ENCODE measurements around the gene VPS26C.
A peak's percentile ranks its signal among the peaks of the same experiment; 100 is the strongest.
"Not testable (repeated sequence)": the region's sequence is repeated elsewhere in the genome, so short reads cannot be mapped to it uniquely, and the experiment has no call there.

Gene VPS26C

DNA sequence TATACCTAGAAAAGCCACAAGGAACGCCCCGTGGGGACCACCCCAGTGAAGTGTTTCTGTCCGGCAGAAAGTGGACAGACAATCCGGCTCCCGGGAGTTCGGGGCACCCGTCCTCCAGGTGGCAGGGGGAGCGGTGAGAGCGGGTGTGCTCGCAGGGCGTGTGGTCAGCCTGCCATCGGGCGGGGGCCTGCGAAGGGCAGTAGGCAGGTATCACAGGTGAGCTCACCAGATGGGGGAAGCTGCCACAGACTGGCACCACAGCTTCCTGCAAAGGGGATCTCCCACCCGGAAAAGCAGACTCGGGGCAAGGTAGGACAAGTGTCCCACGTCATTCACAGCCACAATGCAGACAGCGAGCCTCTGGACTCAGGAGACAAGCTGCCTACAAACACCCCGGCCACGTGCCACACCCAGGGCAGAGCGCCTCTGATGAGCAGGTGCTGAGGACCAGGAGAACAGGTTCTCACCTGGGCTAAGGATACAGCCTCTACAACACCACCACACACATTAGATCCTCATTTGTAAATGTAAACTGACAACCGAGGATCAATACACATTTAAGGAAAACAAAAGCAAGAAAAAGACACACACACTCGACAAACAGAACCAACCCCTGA, 36.4 kb downstream of the VPS26C start:
- no peak for DNase-seq (ENCODE audit: low read depth in 2 of 2)

DNA sequence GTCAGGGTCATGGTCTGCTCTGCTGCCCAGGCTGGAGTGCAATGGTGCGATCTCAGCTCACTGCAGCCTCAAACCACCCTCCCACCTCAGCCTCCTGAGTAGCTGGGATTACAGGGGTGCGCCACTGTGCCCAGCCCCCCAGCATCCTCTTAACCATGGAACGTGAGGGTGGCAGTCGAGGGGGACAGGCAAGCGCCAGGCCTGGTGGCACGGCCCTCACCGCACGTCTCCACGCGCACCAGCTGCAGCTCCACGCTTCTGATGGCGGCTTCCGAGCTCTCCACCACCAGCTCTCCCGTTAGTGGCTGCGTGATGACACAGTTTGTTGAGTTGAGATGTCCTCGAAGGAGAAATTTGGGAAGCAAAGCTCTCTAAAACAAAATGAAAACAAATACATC, 39.1 kb downstream of the VPS26C start:
- no peak for DNase-seq (ENCODE audit: low read depth in 2 of 2)

DNA sequence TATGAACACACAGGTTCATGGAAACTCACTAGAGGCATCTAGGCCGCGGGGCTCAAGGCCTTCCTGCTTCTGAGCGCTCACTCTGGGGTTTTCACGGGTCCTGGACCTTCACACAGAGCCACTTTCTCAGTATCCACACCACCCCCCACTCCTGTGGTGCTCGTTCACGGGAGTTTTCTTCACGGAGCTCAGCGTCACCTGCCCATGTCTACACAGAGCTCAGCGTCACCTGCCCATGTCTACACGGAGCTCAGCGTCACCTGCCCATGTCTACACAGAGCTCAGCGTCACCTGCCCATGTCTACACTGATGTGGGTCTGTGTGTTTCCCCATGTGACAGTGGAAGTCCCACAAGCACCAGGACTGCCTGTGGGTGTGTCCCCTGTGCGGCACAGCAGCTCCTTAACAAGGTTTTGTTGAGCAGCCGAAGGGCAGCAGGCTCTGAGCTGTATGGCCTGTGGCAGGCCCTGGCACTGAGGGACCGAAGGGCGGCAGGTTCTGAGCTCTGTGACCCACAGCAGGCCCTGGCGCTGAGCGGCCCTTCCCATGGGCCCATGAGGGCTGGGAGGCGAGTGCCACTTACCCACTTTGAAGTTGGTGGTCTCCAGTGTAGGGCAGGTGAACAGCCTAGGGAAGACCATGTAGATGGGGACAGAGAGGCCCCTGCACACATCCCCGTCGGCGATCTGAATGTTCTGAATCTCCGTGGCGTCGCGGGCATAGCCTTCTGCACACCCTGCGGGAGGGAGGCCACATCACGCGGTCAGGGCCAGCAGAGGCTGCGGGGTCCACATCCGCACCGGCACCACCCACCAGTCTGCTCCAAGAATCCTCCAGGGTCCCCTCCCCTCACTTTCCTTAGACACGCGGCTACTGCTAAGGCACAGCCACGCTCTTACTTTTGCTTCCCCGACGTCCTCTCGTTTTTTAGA, 39.8 kb downstream of the VPS26C start:
- DNase-seq (ENCODE audit: low read depth in 2 of 2) = no peak

DNA sequence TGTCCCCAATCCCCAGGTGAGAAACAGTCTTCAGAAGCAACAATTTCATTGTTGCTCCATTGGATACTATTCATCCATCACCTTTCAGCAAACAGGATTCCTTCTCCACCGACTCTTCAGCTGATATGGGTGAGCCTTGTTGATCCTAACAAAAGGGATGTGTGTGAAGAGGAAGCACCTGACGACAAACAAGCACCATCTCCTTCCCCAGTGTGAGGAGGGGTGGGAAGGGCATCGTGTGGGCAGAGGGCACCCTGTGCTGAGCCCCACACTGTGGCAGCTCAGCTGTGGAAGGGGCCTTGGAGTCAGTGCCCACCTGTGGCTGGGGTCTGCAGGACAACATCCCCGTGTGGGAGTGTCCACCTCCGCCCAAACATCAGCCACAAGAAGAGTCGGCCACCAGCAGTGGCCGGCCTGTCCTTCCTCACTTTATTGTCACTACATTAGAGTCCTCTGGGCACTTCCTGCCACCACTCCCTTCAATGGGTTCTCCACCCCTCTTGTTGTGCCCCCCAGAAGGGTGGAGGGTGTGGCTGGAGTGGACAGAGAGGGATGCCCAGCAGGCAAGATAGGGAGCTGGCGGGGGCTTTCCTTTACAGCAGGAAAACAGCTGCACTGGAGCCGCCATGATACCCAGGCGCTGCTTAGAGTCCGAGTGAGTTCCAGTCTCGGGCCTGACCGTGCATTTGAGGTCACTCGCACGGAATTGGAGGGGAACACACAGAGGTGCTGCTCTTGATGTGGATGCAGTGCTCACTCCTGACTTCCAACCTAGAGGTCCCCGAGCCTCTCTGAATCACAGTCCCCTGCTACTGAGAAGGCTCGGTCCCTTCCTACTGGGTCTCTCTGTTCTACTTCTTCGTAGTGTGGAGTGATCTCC, 40.9 kb downstream of the VPS26C start:
- DNase-seq (ENCODE audit: low read depth in 2 of 2) = no peak

DNA sequence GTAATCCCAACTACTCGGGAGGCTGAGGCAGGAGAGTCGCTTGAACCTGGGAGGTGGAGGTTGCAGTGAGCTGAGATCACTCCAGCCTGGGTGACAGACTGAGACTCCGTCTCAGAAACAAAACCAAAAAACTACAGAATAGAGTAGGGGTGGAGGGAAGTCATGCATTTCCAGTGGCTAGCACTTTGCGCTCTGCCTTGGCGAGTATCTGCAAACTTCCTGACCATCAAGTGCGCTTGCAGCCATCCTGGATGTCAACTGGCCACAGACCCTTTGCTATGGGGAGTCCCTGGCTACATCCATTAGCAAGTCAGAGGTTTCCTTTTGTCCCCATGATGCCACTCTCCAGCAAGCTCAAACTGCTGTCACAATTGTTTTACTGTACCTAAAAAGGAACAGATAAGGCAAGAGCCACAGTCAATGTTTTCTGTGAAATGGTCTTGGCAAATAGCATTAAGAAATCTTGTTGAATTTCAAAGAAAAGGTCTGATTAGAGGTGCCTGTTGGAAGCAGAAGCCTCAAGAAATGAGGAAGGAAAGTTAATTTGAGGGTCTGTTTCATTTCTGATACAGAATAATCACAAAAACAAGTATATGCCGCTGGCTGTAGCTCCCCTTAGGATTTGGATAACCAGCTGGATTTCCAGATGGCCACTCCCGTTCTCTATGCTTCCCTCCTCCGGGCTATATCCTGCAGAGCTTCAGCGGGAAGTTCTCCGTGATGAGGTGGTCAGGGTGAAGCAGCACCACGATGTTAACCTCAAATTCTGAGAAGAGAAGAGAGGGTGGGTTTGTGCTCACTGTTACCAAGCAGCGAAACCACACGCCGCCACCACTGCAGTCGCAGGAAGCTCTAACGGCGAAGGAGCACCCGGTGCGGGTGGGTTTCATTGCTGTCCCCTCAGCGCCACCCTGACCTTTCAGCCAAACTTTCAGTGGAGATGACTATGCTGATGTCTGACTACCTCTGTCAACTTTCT, 42.0 kb downstream of the VPS26C start:
- DNase-seq (ENCODE audit: low read depth in 2 of 2) = peak; percentile 72 to 74

DNA sequence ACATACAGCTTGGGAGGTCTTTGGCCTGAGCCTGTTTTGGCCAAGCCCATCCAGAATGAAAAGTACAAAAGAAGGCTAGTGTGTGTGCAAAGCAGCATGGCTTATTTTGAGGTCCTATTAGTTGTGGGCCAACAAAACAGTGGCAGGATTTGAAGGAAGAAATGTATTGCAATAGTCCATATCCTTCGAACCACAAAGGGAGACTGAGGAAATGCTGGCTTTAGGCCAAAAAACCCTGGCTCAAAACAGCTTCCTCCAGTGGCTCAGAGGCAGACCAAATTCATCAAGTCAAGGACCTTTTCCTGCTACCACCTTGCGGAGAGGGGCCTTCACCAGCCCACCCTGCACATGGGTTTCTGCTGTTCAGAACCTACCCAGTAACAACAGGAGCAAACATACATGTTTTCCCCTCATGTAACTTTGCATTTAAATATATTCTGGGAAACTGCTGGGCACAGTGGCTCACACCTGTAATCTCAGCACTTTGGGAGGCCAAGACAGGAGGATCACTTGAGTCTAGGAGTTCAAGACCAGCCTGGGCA, 43.3 kb downstream of the VPS26C start:
- DNase-seq (ENCODE audit: low read depth in 2 of 2) = no peak

DNA sequence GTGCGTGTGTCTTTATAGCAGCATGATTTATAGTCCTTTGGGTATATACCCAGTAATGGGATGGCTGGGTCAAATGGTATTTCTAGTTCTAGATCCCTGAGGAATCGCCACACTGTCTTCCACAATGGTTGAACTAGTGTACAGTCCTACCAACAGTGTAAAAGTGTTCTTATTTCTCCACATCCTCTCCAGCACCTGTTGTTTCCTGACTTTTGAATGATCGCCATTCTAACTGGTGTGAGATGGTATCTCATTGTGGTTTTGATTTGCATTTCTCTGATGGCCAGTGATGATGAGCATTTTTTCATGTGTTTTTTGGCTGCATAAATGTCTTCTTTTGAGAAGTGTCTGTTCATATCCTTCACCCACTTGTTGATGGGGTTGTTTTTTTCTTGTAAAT, 44.9 kb downstream of the VPS26C start:
- not testable (repeated sequence) for DNase-seq (ENCODE audit: low read depth in 2 of 2)

DNA sequence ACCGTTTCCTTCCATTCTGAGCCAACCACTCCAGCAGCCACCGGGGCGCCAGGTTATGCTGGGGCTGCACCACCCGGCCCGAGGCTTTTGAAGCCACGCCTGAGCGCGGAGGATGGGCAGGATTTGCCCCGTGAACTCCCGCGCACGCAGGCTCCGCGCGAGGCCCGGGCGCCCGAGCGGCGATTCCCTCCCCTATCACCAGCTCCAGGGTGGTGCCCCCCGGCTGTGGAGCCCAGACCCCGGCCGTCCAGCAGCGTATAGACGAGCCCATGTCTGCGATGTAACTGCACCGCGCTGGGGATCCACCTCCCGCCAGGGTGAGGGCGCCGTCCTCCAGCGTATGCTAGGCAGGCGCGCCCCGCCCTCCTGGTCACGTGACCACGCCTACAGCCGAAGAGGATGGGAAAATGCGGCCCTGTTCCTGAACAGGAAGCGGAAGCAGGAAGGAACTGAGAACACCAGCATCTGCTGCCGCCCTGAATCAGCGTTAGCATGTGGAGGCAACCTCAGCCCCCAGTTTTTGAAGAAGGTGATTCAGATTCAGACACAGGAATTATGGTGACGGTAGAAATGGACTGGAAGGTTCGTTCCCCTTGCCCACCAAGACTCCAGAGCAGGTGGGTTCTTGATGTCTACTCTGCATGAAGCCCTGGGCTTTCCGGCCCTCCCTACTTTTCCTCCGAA, 46.0 kb downstream of the VPS26C start:
- DNase-seq (ENCODE audit: low read depth in 2 of 2) = peak; percentile 94 to 95

DNA sequence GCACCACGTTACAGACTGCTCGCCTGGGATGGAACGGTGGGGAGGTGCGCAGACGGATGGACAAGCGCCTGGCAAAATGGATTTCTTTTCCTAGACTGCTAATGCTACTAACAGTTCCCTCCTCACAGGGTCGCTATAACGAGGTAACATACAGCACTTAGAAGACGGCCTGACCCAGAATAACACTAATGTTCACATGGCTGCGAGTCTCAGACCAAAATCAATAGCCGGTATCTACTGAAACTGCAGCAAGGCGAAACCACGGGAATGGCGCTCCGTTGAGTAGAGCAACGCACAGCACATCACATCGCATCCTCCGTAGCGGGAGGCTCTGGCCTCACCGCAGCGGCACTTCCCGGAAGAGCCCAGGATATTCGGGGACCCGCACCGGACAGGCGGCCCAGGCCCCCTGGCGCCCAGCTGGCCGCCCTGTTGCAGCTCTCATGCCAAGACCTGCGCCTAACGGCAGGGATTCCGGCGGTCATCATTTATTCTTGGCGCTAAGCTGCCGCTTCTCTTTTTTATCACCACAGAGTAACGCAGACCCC, 46.6 kb downstream of the VPS26C start:
- DNase-seq (ENCODE audit: low read depth in 2 of 2) = peak in 1 of 2 donors; percentile 16

DNA sequence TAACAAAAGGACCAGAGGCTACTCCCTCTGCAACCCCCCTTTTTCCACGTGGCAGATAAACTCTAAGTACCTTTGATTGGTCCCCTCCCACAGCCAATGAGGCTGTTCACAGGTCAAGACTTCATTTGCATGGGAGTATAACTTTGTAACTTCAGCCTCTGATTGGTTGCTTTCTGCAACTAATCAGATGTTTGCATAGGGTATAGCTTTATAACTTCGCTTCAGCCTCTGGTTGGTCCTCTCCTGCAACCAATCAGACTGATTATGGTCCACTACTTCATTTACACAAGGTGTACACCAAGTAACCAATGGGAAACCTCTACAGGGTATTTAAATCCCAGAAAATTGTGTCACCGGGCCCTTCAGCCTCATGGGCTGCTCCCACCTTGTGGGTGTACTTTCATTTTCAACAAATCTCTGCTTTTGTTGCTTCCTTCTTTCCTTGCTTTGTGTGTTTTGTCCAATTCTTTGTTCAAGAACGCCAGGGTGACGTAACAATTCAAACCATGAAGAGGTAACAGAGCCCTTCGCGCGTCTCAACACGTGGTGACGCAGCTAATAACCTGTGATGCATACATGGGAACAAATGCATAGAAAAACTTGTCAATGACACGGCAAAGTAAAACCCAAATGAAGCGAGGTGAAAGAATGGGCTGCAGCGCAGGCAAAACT, 47.2 kb downstream of the VPS26C start:
- no peak for DNase-seq (ENCODE audit: low read depth in 2 of 2)

DNA sequence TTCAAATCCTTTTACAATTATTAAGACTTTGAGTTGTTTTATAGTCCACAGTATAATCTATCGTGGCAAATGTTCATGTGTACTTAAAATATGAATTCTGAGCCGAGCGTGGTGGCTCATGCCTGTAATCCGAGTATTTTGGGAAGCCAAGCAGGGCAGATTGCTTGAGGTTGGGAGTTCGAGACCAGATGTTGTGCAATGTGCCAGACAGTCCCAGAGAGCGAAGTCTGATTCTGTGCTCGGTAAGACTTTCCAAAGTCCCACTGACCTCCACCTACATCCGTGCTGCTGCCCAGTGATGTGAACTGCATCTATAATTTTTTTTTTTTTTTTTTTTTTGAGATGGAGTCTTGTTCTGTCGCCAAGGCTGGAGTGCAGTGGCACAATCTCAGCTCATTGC, 52.2 kb downstream of the VPS26C start:
- DNase-seq (ENCODE audit: low read depth in 2 of 2) = no peak

DNA sequence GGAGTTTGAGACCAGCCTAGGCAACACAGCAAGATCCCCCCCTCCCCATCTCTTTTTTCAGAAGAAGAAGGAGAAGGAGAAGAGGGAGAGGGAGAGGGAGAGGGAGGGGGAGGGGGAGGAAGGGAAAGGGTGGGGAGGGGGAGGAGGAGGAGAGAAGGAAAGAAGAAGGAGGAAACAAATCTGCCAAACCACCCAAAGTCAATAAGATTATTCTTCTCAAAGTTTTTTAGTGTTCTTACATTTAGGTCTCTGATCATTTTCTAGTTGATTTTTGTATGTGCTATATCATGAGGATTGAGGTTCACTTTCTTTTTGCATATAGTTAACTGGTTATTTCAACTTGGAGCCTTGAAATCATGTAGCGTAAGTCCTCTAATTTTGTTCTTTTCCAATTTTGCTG, 56.3 kb downstream of the VPS26C start:
- no peak for DNase-seq (ENCODE audit: low read depth in 2 of 2)

DNA sequence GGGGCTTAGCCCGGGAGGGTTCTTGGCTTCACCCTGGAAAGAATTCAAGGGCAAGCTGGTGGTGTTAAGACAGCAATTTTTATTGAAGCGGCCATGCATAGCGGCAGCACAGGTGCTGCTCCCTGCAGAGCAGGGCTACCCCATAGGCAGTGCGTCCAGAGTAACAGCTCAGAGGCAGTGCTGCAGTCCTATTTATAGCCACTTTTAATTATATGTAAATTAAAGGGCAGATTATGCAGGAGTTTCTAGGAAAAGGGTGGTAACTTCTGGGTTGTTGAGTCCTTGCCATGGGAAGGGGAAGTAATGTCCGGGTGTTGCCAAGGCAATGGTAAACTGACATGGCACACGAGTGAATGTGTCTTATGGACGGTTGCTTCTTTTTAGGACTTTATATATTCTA, 57.0 kb downstream of the VPS26C start:
- no peak for DNase-seq (ENCODE audit: low read depth in 2 of 2)

DNA sequence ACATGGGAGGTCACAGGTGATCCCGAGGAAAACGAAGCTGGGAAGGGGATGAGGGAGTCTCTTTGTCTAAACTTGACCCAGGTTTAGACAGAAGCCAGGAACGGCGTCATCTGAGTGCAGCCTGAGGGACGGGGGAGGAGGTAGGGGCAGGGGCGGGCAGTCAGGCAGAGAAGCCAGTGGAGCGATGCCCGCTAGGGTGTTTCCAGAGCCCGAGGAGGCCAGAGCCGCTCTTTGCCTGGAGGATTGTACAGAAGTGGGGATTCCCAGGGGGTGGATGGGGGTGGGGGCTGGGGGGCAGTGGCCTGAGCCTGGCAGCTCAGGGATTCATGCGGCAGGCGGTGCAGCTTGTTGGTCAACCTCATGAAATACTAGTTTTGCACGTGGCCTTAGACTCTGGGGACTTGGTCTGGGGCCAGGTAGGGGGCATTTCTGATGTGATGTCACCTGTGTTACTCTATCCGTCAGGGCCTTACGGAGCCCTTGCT, 58.4 kb downstream of the VPS26C start:
- DNase-seq (ENCODE audit: low read depth in 2 of 2) = no peak

DNA sequence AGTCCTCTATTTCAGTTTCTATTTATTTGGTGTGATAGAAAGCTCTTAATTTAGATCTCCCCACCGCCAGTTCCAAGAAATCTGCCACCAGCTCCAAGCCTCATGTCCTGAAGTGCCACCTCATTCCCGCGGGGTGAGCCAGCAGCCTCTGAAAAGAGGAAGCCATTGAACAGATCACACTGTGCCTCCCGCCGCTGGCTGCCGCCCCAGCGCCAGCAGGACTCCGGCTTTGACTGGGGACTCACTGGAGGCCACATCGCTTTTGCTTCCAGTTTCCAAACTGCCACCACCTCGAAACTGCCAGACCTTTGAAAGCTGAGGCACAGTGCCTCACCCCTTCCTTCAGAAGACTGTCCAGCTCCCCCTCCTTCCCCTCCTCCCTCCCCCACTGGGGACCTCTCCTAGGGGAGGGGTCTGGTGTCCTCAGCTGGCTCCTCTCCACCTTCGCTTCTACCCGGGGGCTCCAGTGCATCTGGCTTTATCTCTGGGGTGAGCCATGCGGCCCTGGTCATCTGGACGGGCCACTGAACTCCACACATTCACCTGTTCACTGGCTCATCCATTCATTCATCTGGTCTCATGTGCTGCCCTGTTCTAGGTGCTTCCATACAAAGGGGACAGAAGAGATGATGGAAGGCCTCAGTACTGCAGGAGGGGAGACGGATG, 58.9 kb downstream of the VPS26C start:
- DNase-seq (ENCODE audit: low read depth in 2 of 2) = peak; percentile 21

DNA sequence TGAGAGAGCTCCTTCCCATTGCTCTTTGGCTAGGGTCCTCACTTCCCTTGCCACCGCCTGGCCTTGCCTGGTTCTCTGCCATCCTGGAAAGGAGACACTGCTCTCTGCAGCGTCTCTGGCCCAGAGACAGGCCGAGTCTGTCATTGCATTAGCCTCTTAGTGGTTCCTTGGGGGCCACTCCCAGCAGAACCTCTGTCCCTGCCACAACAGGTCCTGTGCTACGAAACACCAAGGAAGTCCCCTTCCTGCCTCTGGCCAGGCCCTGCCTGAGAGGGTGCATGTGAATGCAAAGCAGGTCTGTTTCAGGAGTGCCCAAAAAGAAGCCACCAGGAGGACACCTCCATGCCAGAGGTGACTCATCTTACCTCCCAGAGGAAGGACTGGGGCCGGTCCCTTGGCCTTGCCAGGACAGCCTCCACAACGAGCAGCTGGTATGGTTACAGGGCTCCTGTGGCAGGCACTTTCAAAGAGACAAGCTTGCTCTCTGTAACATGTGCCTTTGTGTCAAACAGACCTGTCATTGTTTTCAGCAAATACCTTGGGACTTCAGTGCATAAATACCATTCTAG, 59.6 kb downstream of the VPS26C start:
- no peak for DNase-seq (ENCODE audit: low read depth in 2 of 2)

DNA sequence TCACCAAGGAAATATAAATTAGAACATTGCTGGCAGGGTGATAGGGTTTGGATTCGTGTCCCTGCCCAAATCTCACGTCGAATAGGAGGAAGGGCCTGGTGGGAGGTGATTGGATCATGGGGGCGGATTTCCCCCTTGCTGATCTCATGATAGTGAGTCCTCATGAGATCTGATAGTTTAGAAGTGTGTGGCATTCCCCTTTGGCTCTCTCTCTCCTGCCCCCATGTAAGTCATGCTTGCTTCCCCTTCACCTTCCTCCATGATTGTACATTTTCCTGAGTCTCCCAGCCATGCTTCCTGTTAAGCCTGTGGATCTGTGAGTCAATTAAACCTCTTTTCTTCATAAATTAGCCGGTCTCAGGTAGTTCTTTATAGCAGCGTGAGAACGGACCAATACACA, 60.6 kb downstream of the VPS26C start:
- no peak for DNase-seq (ENCODE audit: low read depth in 2 of 2)

DNA sequence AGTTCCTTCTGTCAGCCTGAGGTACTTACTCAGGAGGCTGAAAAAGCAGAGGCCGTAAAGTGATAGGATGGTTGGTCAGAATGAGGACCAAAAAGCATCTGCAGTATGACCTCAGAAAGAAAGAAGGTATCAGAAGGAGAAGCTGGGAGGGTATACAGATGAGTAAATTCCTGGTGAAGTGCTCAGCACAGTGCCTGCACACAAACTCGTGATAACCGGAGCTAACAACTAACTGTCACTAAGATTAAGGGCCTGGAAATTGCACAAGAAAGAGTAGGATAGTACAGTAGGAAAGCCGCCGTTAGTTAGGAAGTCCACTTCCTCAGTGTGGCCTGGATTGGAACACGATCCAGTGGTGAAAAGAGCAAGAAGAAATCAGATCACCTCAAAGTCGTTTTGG, 62.6 kb downstream of the VPS26C start:
- no peak for DNase-seq (ENCODE audit: low read depth in 2 of 2)

All from stimulated activated CD8-positive, alpha-beta memory T cell treated with anti-CD3 and anti-CD28 coated beads, Interleukin-15, amount 100 ng/mL, for 48 hours (primary cell).